Astrocyte (in vitro differentiated cells and primary cell): ENCODE results near the gene CDH18.
"Not testable (repeated sequence)": the region's sequence is repeated elsewhere in the genome, so short reads cannot be mapped to it uniquely, and the experiment has no call there.

Source experiments
- EZH2 ChIP-seq: IDR thresholded peaks from 2 replicates; pipeline ENCODE4 v1.6.1; 2012; ENCODE audit warnings: mild to moderate bottlenecking, low read length, inconsistent platforms; ENCODE audit not compliant: insufficient read depth
- TF ChIP-seq, protein P1 (sequence below): IDR thresholded peaks from 2 replicates; pipeline ENCODE4 v1.5.1; 2011; ENCODE audit warnings: low read depth, mild to moderate bottlenecking, inconsistent platforms, low read length, moderate library complexity; ENCODE audit not compliant: insufficient read depth

DNA sequence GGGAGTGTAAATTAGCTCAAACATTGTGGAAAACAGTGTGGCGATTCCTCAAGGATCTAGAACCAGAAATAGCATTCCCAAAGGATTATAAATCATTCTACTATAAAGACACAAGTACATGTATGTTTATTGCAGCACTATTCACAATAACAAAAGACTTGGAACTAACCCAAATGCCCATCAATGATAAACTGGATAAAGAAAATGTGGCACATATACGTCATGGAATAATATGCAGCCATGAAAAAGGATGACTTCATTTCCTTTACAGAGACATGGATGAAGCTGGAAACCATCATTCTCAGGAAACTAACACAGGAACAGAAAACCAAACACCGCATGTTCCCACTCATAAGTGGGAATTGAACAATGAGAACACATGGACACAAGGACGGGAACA, 175.3 kb downstream of the CDH18 start:
- TF ChIP-seq, protein P1, sequence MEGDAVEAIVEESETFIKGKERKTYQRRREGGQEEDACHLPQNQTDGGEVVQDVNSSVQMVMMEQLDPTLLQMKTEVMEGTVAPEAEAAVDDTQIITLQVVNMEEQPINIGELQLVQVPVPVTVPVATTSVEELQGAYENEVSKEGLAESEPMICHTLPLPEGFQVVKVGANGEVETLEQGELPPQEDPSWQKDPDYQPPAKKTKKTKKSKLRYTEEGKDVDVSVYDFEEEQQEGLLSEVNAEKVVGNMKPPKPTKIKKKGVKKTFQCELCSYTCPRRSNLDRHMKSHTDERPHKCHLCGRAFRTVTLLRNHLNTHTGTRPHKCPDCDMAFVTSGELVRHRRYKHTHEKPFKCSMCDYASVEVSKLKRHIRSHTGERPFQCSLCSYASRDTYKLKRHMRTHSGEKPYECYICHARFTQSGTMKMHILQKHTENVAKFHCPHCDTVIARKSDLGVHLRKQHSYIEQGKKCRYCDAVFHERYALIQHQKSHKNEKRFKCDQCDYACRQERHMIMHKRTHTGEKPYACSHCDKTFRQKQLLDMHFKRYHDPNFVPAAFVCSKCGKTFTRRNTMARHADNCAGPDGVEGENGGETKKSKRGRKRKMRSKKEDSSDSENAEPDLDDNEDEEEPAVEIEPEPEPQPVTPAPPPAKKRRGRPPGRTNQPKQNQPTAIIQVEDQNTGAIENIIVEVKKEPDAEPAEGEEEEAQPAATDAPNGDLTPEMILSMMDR = not testable (repeated sequence)
- TF ChIP-seq EZH2 = not testable (repeated sequence)
